Spleen (tissue), 7 donors: ENCODE data around the gene TEX11.

Source experiments
- POLR2A ChIP-seq, 3 donors: fragments of 450-650 bp; IDR thresholded peaks; one replicate each; pipeline ENCODE4 v1.5.1; 2017; ENCODE audit warnings: antibody characterized with exemption in 3 of 3, mild to moderate bottlenecking in 1 of 3
- POLR2AphosphoS5 ChIP-seq, 3 donors: sonication (generic); formaldehyde crosslinking; IDR thresholded peaks; one replicate each; pipeline ENCODE4 v1.5.1; 2017; ENCODE audit warnings: antibody characterized with exemption in 3 of 3
- TF ChIP-seq, protein P1 (sequence below), 11 experiments: fragments of 200-600 bp in 7 of 11; fragments of 450-650 bp in 4 of 11; sonication (generic) in 4 of 11; IDR thresholded peaks in 8 of 11; conservative IDR thresholded peaks in 3 of 11; 1 replicate in 7 of 11; 2 replicates in 4 of 11; pipeline versions ENCODE4 v1.4.0 to v1.8.0; 2016 to 2021; ENCODE audit warnings: antibody characterized with exemption in 11 of 11, inconsistent platforms in 4 of 11, mild to moderate bottlenecking in 1 of 11
- donor health status: DM: no; HTN: no; CAD: no; lungs with moderate emphysema.
- donor health status: DM: no; HTN: no; CAD: no.
- donor health status: DM: no; HTN: no; CAD: no.

DNA sequence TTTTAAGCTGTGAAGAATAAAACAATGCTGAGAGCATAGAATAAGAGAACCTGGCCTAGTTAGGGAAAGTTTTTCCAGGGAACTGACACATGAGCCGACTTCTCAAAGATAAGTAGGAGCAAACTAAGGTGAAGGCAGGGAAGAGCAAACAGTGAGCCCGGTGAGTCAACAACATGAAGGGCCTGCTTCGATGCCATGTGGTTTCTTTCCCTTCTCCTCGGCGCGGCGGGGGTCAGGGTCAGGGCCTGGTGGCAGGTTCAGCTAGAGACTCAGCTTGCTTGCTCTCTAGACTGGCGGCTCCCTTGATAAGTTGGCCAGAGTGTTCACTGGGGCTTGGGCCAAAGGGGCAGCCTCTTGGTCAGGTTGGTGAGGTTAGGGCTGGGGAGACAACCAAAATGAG, 382.8 kb downstream of the TEX11 start:
- no peak for TF ChIP-seq POLR2A (IDR thresholded peaks at IDR 0.05)
- TF ChIP-seq, protein P1, sequence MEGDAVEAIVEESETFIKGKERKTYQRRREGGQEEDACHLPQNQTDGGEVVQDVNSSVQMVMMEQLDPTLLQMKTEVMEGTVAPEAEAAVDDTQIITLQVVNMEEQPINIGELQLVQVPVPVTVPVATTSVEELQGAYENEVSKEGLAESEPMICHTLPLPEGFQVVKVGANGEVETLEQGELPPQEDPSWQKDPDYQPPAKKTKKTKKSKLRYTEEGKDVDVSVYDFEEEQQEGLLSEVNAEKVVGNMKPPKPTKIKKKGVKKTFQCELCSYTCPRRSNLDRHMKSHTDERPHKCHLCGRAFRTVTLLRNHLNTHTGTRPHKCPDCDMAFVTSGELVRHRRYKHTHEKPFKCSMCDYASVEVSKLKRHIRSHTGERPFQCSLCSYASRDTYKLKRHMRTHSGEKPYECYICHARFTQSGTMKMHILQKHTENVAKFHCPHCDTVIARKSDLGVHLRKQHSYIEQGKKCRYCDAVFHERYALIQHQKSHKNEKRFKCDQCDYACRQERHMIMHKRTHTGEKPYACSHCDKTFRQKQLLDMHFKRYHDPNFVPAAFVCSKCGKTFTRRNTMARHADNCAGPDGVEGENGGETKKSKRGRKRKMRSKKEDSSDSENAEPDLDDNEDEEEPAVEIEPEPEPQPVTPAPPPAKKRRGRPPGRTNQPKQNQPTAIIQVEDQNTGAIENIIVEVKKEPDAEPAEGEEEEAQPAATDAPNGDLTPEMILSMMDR (IDR thresholded peaks at IDR 0.05 in 8 of 11, conservative IDR thresholded peaks at IDR 0.05 in 3 of 11): no peak
- no peak for TF ChIP-seq POLR2AphosphoS5 (IDR thresholded peaks at IDR 0.05)
